ENCODE results near the gene BRICD5.

Gene BRICD5

GRCh38 chr16:2199095-2199494 lies 11.6 kb downstream of the BRICD5 start:
- DNase-seq (ENCODE audit: low spot score): no peak

GRCh38 chr16:2198283-2198682 lies 12.4 kb downstream of the BRICD5 start:
- no peak for DNase-seq (ENCODE audit: low spot score)

- DNase-seq (ENCODE audit: low spot score): no peak
These were observed 12.9 kb downstream of the BRICD5 start for GRCh38 chr16:2197765-2198164.

- no peak for DNase-seq (ENCODE audit: low spot score)
These were observed 13.6 kb downstream of the BRICD5 start for GRCh38 chr16:2196981-2197511.

GRCh38 chr16:2196162-2196980 lies 14.3 kb downstream of the BRICD5 start, which contains the start of gene CASKIN1:
TSS of gene CASKIN1 (minus strand) at chr16:2196605. CDS start at chr16:2196432, 173 bp downstream.
- DNase-seq (ENCODE audit: low spot score): no peak

GRCh38 chr16:2195322-2196161 lies 15.1 kb downstream of the BRICD5 start:
- no peak for DNase-seq (ENCODE audit: low spot score)

- DNase-seq (ENCODE audit: low spot score): no peak
These were observed 15.8 kb downstream of the BRICD5 start for GRCh38 chr16:2194852-2195321.

- DNase-seq (ENCODE audit: low spot score): no peak
These were observed 16.4 kb downstream of the BRICD5 start for GRCh38 chr16:2194166-2194834.

- no peak for DNase-seq (ENCODE audit: low spot score)
These were observed 19.3 kb downstream of the BRICD5 start for GRCh38 chr16:2191446-2191706.

- DNase-seq (ENCODE audit: low spot score): peak; percentile 41
These were observed 19.8 kb downstream of the BRICD5 start for GRCh38 chr16:2190659-2191445.

- no peak for DNase-seq (ENCODE audit: low spot score)
These were observed 20.5 kb downstream of the BRICD5 start for GRCh38 chr16:2190002-2190658.

- DNase-seq (ENCODE audit: low spot score): no peak
These were observed 21.3 kb downstream of the BRICD5 start for GRCh38 chr16:2189252-2189893.

- no peak for DNase-seq (ENCODE audit: low spot score)
These were observed 22.3 kb downstream of the BRICD5 start for GRCh38 chr16:2188395-2188794.

GRCh38 chr16:2187212-2187611 lies 23.5 kb downstream of the BRICD5 start:
- DNase-seq (ENCODE audit: low spot score): no peak

GRCh38 chr16:2186505-2186904 lies 24.2 kb downstream of the BRICD5 start:
- DNase-seq (ENCODE audit: low spot score): no peak

GRCh38 chr16:2186064-2186463 lies 24.6 kb downstream of the BRICD5 start:
- no peak for DNase-seq (ENCODE audit: low spot score)

- no peak for DNase-seq (ENCODE audit: low spot score)
These were observed 25.7 kb downstream of the BRICD5 start for GRCh38 chr16:2184962-2185361.

- DNase-seq (ENCODE audit: low spot score): no peak
These were observed 26.3 kb downstream of the BRICD5 start for GRCh38 chr16:2184346-2184745.

- no peak for DNase-seq (ENCODE audit: low spot score)
These were observed 27.0 kb downstream of the BRICD5 start for GRCh38 chr16:2183671-2184070.

GRCh38 chr16:2181952-2182351 lies 28.7 kb downstream of the BRICD5 start:
- DNase-seq (ENCODE audit: low spot score): no peak

All from globus pallidus (tissue), 1 donor.